A549 (cell line): ENCODE results near the gene CXCR5. TPM values are rescaled to one million over a fixed set of nuclear protein-coding genes. Genes with fewer than 3 reads are reported as not detected.

Experiments
- ATAC-seq, 2 experiments: fragments of 200-7000 bp in 1 of 2; fragments of >200 bp in 1 of 2; cut with Nextera tagmentation in 1 of 2; cut with Tn5 transposase in 1 of 2; 3 replicates each; pipeline versions ENCODE4 v1.8.0 to v1.9.1; 2018 to 2020; ENCODE audit warnings: mild to moderate bottlenecking in 1 of 2, moderate library complexity in 1 of 2
- CTCF ChIA-PET: fragments of 300-600 bp; sonication (Branson Sonifier 250); formaldehyde crosslinking; extraction: SDS; loops from one replicate; lab custom pipeline; 2021; ENCODE audit warnings: antibody characterized with exemption, inconsistent platforms; lab: Yijun Ruan, JAX
- POLR2A ChIA-PET: fragments of 350-600 bp; formaldehyde crosslinking; extraction: SDS; loops from one replicate; lab custom pipeline; 2021; ENCODE audit warnings: antibody characterized with exemption, inconsistent platforms; lab: Yijun Ruan, JAX
- DNase-seq, 2 experiments: peaks; one replicate each; pipeline versions ENCODE4 v3.0.0 to v3.0.0-alpha.2; 2011 to 2016; ENCODE audit warnings: low read depth in 1 of 2, low spot score in 1 of 2
- FAIRE-seq: peaks from 2 replicates; lab custom pipeline; 2011; peaks lifted over from hg19 to GRCh38; lab: Jason Lieb, UNC
- H3K27ac ChIP-seq, 2 experiments: fragments of >200 bp; sonication (Bioruptor Twin); formaldehyde crosslinking; 3 replicates each; pipeline ENCODE4 v1.5.1; 2016 to 2017
- H3K4me1 ChIP-seq: fragments of >200 bp; sonication (Bioruptor Twin); formaldehyde crosslinking; 3 replicates; pipeline ENCODE4 v1.6.1; 2016
- H3K4me2 ChIP-seq: fragments of >200 bp; sonication (Bioruptor Twin); formaldehyde crosslinking; 3 replicates; pipeline ENCODE4 v1.6.1; 2016
- H3K4me3 ChIP-seq: fragments of >200 bp; sonication (Bioruptor Twin); formaldehyde crosslinking; 3 replicates; pipeline ENCODE4 v1.5.1; 2016
- H3K9me3 ChIP-seq: fragments of >200 bp; sonication (Bioruptor Twin); formaldehyde crosslinking; 3 replicates; pipeline ENCODE4 v1.6.1; 2016
- MAFK ChIP-seq: fragments of 450-650 bp; IDR thresholded peaks from 2 replicates; pipeline ENCODE4 v1.6.1; 2014; ENCODE audit not compliant: partially characterized antibody
- RCOR1 ChIP-seq: fragments of 150-350 bp; IDR thresholded peaks from 2 replicates; pipeline ENCODE4 v1.6.1; 2014; ENCODE audit warnings: antibody characterized with exemption, low read length, low read depth
- WGBS: methylation state at CpG from one replicate; pipeline ENCODE4 v1.1.6; 2017; ENCODE audit errors: missing lambda C conversion rate; 5-methylcytosine and 5-hydroxymethylcytosine counted together
- polyA plus RNA-seq, 4 experiments: library from polyadenylated mRNA; depleted of rRNA in 3 of 4; stranded (reverse); fragments of >200 nt; fragmentation: RNase III in 1 of 4; extraction: RNeasy Plus Mini Kit Qiagen cat#74134 plus additional on column Dnase treatment in 1 of 4; gene quantifications; 2 replicates in 3 of 4; 3 replicates in 1 of 4; pipeline ENCODE4 v1.2.3, GENCODE V29; 2011 to 2017
- small RNA-seq, 6 experiments: library from RNA; depleted of rRNA; stranded (forward); fragments of <200 nt; gene quantifications; one replicate each; pipeline ENCODE3, GENCODE V24; 2012

The CXCR5 gene
- polyA plus RNA-seq, 2 of the 4 experiments (the other 2 are of a cell fraction) = 0.04 TPM; not detected in 1

- no peak overlapping the region for H3K4me2 ChIP-seq
- H3K27ac ChIP-seq = no peak overlapping the region
- no peaks in the 10 kb centered on the region for H3K9me3 ChIP-seq
- no peak for DNase-seq
- 0 out of 3 replicates have a peak, but pooled peaks cover 8% of the 10 kb centered on the region for H3K4me1 ChIP-seq
- TF ChIP-seq MAFK = peak; percentile 61
- TF ChIP-seq RCOR1 = no peak
- WGBS = 21% methylated on average over 2 of the region's 2 CpGs
- CTCF ChIA-PET = interaction anchor here (1.2 to 5.1 kb wide), 4 partner anchors 11 to 257 kb away, joined by 3 to 32 read pairs (median 10); partner anchors contain the start of gene UPK2
- POLR2A ChIA-PET = no interaction called here
- ATAC-seq = no peak
- no peak for FAIRE-seq
- H3K4me3 ChIP-seq = no peak overlapping the region
Observed at GRCh38 chr11:118947091-118947490, 63.4 kb downstream of the CXCR5 start.

Small RNA genes within 50 kb of the gene (small RNA-seq; reads per million reads assigned to genes)
- 0 reads per million in 6 experiments for gene MIR4492
- gene RF00019 = 0 reads per million in 6 experiments
- gene RN7SL688P = 0 reads per million in 6 experiments

Other genes with a start within 250 kb of the CXCR5 start
- gene TREH, start 204.2 kb upstream of the CXCR5 start, polyA plus RNA-seq (2011; rRNA removed) = not detected in 2 replicates
- gene TREH, start 204.2 kb upstream of the CXCR5 start, polyA plus RNA-seq (2017; fragmentation: RNase III; extraction: RNeasy Plus Mini Kit Qiagen cat#74134 plus additional on column Dnase treatment) = 0.03 to 0.06 TPM in 2 of 3 replicates, not detected in the other
- 41.4 and 43.8 TPM in 2 replicates for gene DDX6, start 92.7 kb upstream of the CXCR5 start, polyA plus RNA-seq (2011; rRNA removed)
- 35.1 to 37.7 TPM (median 36.3 TPM) in 3 replicates for gene DDX6, start 92.7 kb upstream of the CXCR5 start, polyA plus RNA-seq (2017; fragmentation: RNase III; extraction: RNeasy Plus Mini Kit Qiagen cat#74134 plus additional on column Dnase treatment)
- gene BCL9L, start 42.0 kb downstream of the CXCR5 start, polyA plus RNA-seq (2011; rRNA removed) = 7.0 and 8.8 TPM in 2 replicates
- gene BCL9L, start 42.0 kb downstream of the CXCR5 start, polyA plus RNA-seq (2017; fragmentation: RNase III; extraction: RNeasy Plus Mini Kit Qiagen cat#74134 plus additional on column Dnase treatment) = 51.8 to 53.2 TPM (median 52.0 TPM) in 3 replicates
- 0.20 and 0.37 TPM in 2 replicates for gene UPK2, start 72.4 kb downstream of the CXCR5 start, polyA plus RNA-seq (2011; rRNA removed)
- 0.41 to 0.92 TPM (median 0.50 TPM) in 3 replicates for gene UPK2, start 72.4 kb downstream of the CXCR5 start, polyA plus RNA-seq (2017; fragmentation: RNase III; extraction: RNeasy Plus Mini Kit Qiagen cat#74134 plus additional on column Dnase treatment)
- not detected in 2 replicates for gene FOXR1, start 87.9 kb downstream of the CXCR5 start, polyA plus RNA-seq (2011; rRNA removed)
- gene FOXR1, start 87.9 kb downstream of the CXCR5 start, polyA plus RNA-seq (2017; fragmentation: RNase III; extraction: RNeasy Plus Mini Kit Qiagen cat#74134 plus additional on column Dnase treatment) = not detected in 3 replicates
- 14.8 and 20.2 TPM in 2 replicates for gene CENATAC, start 114.2 kb downstream of the CXCR5 start, polyA plus RNA-seq (2011; rRNA removed)
- 11.1 to 14.8 TPM (median 12.4 TPM) in 3 replicates for gene CENATAC, start 114.2 kb downstream of the CXCR5 start, polyA plus RNA-seq (2017; fragmentation: RNase III; extraction: RNeasy Plus Mini Kit Qiagen cat#74134 plus additional on column Dnase treatment)
- 644 and 844 TPM in 2 replicates for gene RPS25, start 134.5 kb downstream of the CXCR5 start, polyA plus RNA-seq (2011; rRNA removed)
- 1,476 to 1,567 TPM (median 1,517 TPM) in 3 replicates for gene RPS25, start 134.5 kb downstream of the CXCR5 start, polyA plus RNA-seq (2017; fragmentation: RNase III; extraction: RNeasy Plus Mini Kit Qiagen cat#74134 plus additional on column Dnase treatment)
- gene TRAPPC4, start 134.9 kb downstream of the CXCR5 start, polyA plus RNA-seq (2011; rRNA removed) = 77.7 and 90.0 TPM in 2 replicates
- 61.7 to 72.8 TPM (median 71.6 TPM) in 3 replicates for gene TRAPPC4, start 134.9 kb downstream of the CXCR5 start, polyA plus RNA-seq (2017; fragmentation: RNase III; extraction: RNeasy Plus Mini Kit Qiagen cat#74134 plus additional on column Dnase treatment)
- 21.2 and 22.8 TPM in 2 replicates for gene SLC37A4, start 147.0 kb downstream of the CXCR5 start, polyA plus RNA-seq (2011; rRNA removed)
- 12.7 to 15.5 TPM (median 14.0 TPM) in 3 replicates for gene SLC37A4, start 147.0 kb downstream of the CXCR5 start, polyA plus RNA-seq (2017; fragmentation: RNase III; extraction: RNeasy Plus Mini Kit Qiagen cat#74134 plus additional on column Dnase treatment)
- 83.1 and 116 TPM in 2 replicates for gene HYOU1, start 173.3 kb downstream of the CXCR5 start, polyA plus RNA-seq (2011; rRNA removed)
- 38.0 to 44.8 TPM (median 42.1 TPM) in 3 replicates for gene HYOU1, start 173.3 kb downstream of the CXCR5 start, polyA plus RNA-seq (2017; fragmentation: RNase III; extraction: RNeasy Plus Mini Kit Qiagen cat#74134 plus additional on column Dnase treatment)
- gene VPS11, start 183.9 kb downstream of the CXCR5 start, polyA plus RNA-seq (2011; rRNA removed) = 4.6 and 11.3 TPM in 2 replicates
- 10.8 to 12.1 TPM (median 12.0 TPM) in 3 replicates for gene VPS11, start 183.9 kb downstream of the CXCR5 start, polyA plus RNA-seq (2017; fragmentation: RNase III; extraction: RNeasy Plus Mini Kit Qiagen cat#74134 plus additional on column Dnase treatment)
- 62.2 and 77.6 TPM in 2 replicates for gene HMBS, start 201.0 kb downstream of the CXCR5 start, polyA plus RNA-seq (2011; rRNA removed)
- 48.8 to 51.7 TPM (median 49.1 TPM) in 3 replicates for gene HMBS, start 201.0 kb downstream of the CXCR5 start, polyA plus RNA-seq (2017; fragmentation: RNase III; extraction: RNeasy Plus Mini Kit Qiagen cat#74134 plus additional on column Dnase treatment)
- 81.4 and 86.9 TPM in 2 replicates for gene DPAGT1, start 218.0 kb downstream of the CXCR5 start, polyA plus RNA-seq (2011; rRNA removed)
- gene DPAGT1, start 218.0 kb downstream of the CXCR5 start, polyA plus RNA-seq (2017; fragmentation: RNase III; extraction: RNeasy Plus Mini Kit Qiagen cat#74134 plus additional on column Dnase treatment) = 42.1 to 47.6 TPM (median 43.7 TPM) in 3 replicates
- 2.4 and 3.5 TPM in 2 replicates for gene C2CD2L, start 223.5 kb downstream of the CXCR5 start, polyA plus RNA-seq (2011; rRNA removed)
- gene C2CD2L, start 223.5 kb downstream of the CXCR5 start, polyA plus RNA-seq (2017; fragmentation: RNase III; extraction: RNeasy Plus Mini Kit Qiagen cat#74134 plus additional on column Dnase treatment) = 4.1 to 4.8 TPM (median 4.2 TPM) in 3 replicates
- 13.0 and 16.3 TPM in 2 replicates for gene HINFP, start 237.7 kb downstream of the CXCR5 start, polyA plus RNA-seq (2011; rRNA removed)
- 10.0 to 11.7 TPM (median 10.3 TPM) in 3 replicates for gene HINFP, start 237.7 kb downstream of the CXCR5 start, polyA plus RNA-seq (2017; fragmentation: RNase III; extraction: RNeasy Plus Mini Kit Qiagen cat#74134 plus additional on column Dnase treatment)